Right lobe of liver (tissue), 6 donors: ENCODE measurements around the gene HIF1AN. TPM values are rescaled to one million over a fixed set of nuclear protein-coding genes. Genes with fewer than 3 reads are reported as not detected.

Experiments used
- ATAC-seq, 4 donors: fragments of 200-7000 bp; cut with Tn5 transposase; one replicate each; pipeline ENCODE4 v1.9.1; 2020; ENCODE audit warnings: mild to moderate bottlenecking in 4 of 4, moderate library complexity in 4 of 4
- DNase-seq, 3 donors: peaks; one replicate each; pipeline ENCODE4 v3.0.0-alpha.2; 2020
- H3K27ac ChIP-seq, 3 donors: fragments of 200-600 bp; one replicate each; pipeline ENCODE4 v1.8.0; 2022
- H3K27me3 ChIP-seq, 2 donors: fragments of 200-600 bp; one replicate each; pipeline ENCODE4 v1.8.0; 2022
- H3K36me3 ChIP-seq, 4 donors: fragments of 200-600 bp; sonication (generic) in 1 of 4; one replicate each; pipeline versions ENCODE4 v1.5.1 to v1.8.0; 2017 to 2022; ENCODE audit warnings: control low read depth in 1 of 4
- H3K4me1 ChIP-seq, 4 donors: fragments of 200-600 bp; sonication (generic) in 1 of 4; one replicate each; pipeline versions ENCODE4 v1.5.1 to v1.8.0; 2017 to 2022; ENCODE audit warnings: control low read depth in 1 of 4
- H3K4me3 ChIP-seq, 3 donors: fragments of 200-600 bp; one replicate each; pipeline ENCODE4 v1.8.0; 2022
- H3K9me3 ChIP-seq, 4 donors: fragments of 200-600 bp; sonication (generic) in 1 of 4; one replicate each; pipeline versions ENCODE4 v1.5.1 to v1.8.0; 2017 to 2022; ENCODE audit warnings: control low read depth in 1 of 4
- CTCF ChIP-seq, 4 donors: fragments of 200-600 bp in 3 of 4; fragments of 450-650 bp in 1 of 4; IDR thresholded peaks; one replicate each; pipeline versions ENCODE4 v1.5.1 to v1.8.0; 2016 to 2022; ENCODE audit warnings: antibody characterized with exemption in 4 of 4, mild to moderate bottlenecking in 2 of 4
- POLR2A ChIP-seq: fragments of 450-650 bp; IDR thresholded peaks from one replicate; pipeline ENCODE4 v1.6.1; 2017; ENCODE audit warnings: antibody characterized with exemption, mild to moderate bottlenecking
- WGBS: methylation state at CpG from one replicate; pipeline ENCODE4 v1.1.6; 2018; ENCODE audit warnings: low coverage, low lambda C conversion rate; ENCODE audit not compliant: insufficient coverage; ENCODE audit errors: missing lambda C conversion rate; 5-methylcytosine and 5-hydroxymethylcytosine counted together
- intact Hi-C, 2 donors: fragments of 100-400 bp; cut with DNase I; formaldehyde crosslinking; loops; one replicate each; pipeline versions ENCODE4 v1.11.2 to v1.14.1; 2022
- total RNA-seq, 6 experiments: library from RNA; depleted of rRNA in 2 of 6; stranded (reverse); fragments of >200 nt in 2 of 6; fragmentation: NEBNext Ultra II Directional in 3 of 6; extraction: Animal tissue kit (Norgen Biotek cat#: 25700) in 3 of 6; gene quantifications; one replicate each; pipeline versions ENCODE4 v1.1.0 to v1.2.4, GENCODE V29; 2016 to 2023
- donor health status: DM: no; HTN: yes; CAD: no.
- donor health status: DM: no; HTN: no; CAD: no.
- donor health status: DM: no; HTN: no; CAD: no.
- donor health status: DM: no; HTN: yes; CAD: no.
- donor health status: DM: no; HTN: yes; CAD: no.

Gene HIF1AN
- total RNA-seq, 6 experiments from 2014 or later, result 4.5 to 13.9 (median 11.3) TPM

- no peaks in the 10 kb centered on the region for H3K4me1 ChIP-seq
- TF ChIP-seq CTCF (IDR thresholded peaks at IDR 0.05), result no peak
- TF ChIP-seq POLR2A, result no peak
- no peaks in the 10 kb centered on the region for H3K36me3 ChIP-seq
- no peaks in the 10 kb centered on the region for H3K9me3 ChIP-seq
- H3K27me3 ChIP-seq, result no peaks in the 10 kb centered on the region
- DNase-seq (no peak), ATAC-seq (no peak)
- intact Hi-C loops, result no loop called here
- no peak overlapping the region for H3K27ac ChIP-seq
- H3K4me3 ChIP-seq, result no peak overlapping the region
Observed at GRCh38 chr10:100598166-100598565, 62.4 kb downstream of the HIF1AN start.

- H3K4me1 ChIP-seq, result no peaks in the 10 kb centered on the region
- no peak overlapping the region for H3K4me3 ChIP-seq
- H3K36me3 ChIP-seq, result no peaks in the 10 kb centered on the region
- TF ChIP-seq POLR2A (no peak), CTCF (IDR thresholded peaks at IDR 0.05) (no peak)
- H3K9me3 ChIP-seq, result no peaks in the 10 kb centered on the region
- no peak overlapping the region for H3K27ac ChIP-seq
- DNase-seq, result no peak
- 68% methylated on average over 4 of the region's 4 CpGs for WGBS
- ATAC-seq, result no peak
- H3K27me3 ChIP-seq, result no peaks in the 10 kb centered on the region
- intact Hi-C loops, result no loop called here
Observed at GRCh38 chr10:100600218-100600617, 64.5 kb downstream of the HIF1AN start.

GRCh38 chr10:100607439-100607838, 71.7 kb downstream of the HIF1AN start:
- H3K9me3 ChIP-seq, result no peaks in the 10 kb centered on the region
- intact Hi-C loops, result no loop called here
- no peaks in the 10 kb centered on the region for H3K4me1 ChIP-seq
- no peaks in the 10 kb centered on the region for H3K27me3 ChIP-seq
- DNase-seq (no peak), ATAC-seq (no peak)
- TF ChIP-seq POLR2A (no peak), CTCF (IDR thresholded peaks at IDR 0.05) (no peak)
- no peaks in the 10 kb centered on the region for H3K36me3 ChIP-seq
- H3K4me3 ChIP-seq, result no peak overlapping the region
- H3K27ac ChIP-seq, result no peak overlapping the region
- WGBS, result 5% methylated on average over 1 of the region's 1 CpG

Other genes starting within 250 kb of the HIF1AN start
- 10 to 100 TPM; 13.7 to 26.4 (median 22.0) TPM for gene BLOC1S2, start 249.3 kb upstream of the HIF1AN start, total RNA-seq
- under 1 TPM in 3 of 6 experiments, not detected in 3; 0.12 to 0.26 (median 0.22) TPM for gene PKD2L1, start 205.7 kb upstream of the HIF1AN start, total RNA-seq
- 100 to 1,000 TPM in 4 of 6 experiments, 10 to 100 TPM in 2; 38.3 to 599 (median 220) TPM for gene SCD, start 188.7 kb upstream of the HIF1AN start, total RNA-seq
- gene WNT8B, start 72.9 kb upstream of the HIF1AN start, total RNA-seq, result under 1 TPM in 1 of 6 experiments, not detected in 5; 0.19 TPM
- 1 to 10 TPM; 2.4 to 9.1 (median 4.7) TPM for gene SEC31B, start 16.1 kb upstream of the HIF1AN start, total RNA-seq
- gene NDUFB8, start 6.1 kb upstream of the HIF1AN start, total RNA-seq, result 100 to 1,000 TPM in 3 of 6 experiments, 10 to 100 TPM in 3; 93.6 to 125 (median 99.3) TPM
- gene PAX2, start 209.6 kb downstream of the HIF1AN start, total RNA-seq, result under 1 TPM in 1 of 6 experiments, not detected in 5; 0.24 TPM